ENCODE measurements around the gene TICRR. TPM values are rescaled to one million over a fixed set of nuclear protein-coding genes. Genes with fewer than 3 reads are reported as not detected.

TICRR gene
- total and polyA plus RNA-seq, 4 donors = under 0.01 to 7.3 (median 0.15) TPM

DNA sequence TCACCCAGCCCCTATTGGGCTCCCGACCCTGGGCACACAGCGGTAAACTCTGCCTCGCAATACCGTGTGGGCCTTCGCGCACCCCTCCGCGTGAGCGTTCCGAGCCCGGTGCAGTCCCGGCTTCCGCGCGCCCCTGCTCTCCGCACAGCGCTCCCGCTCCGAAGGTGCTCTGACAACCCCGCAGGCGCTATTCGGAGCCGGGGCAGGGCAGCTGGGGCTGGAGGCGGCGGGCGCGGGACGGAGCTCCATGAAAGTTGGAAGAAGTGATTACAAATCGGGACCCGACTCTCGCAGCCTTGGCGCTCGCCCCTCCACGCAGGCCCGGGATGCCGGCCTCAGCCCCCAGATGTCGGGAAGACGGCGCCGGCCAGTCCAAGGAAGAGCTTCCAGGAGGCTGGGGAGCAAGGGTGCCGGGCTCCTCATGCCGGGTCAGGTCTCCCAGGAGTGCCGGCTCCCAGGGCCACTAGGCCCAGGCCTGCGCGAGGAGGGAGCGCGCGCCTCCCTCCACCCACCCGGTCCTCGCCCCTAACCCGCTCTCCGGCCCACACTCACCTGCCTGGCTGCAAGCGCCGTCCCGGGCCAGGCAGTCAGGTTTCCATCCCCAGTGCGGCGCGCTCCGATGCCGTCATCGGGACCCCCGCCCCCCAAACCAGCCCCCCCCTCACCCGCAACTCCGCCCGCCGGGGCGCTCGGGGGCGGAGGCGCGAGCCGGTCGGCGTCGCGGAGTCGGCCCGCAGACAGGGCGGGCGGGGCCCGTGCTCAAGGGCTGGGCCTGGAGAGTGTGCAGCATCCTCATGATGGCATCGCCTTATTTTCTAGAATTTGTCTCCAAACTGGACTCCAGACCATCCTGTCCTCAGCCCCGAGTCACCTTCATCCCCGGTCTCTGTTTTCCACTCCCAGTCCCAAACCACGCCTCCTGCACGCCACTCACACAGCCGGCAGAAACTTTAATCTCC is 79.9 kb downstream of the TICRR start, which contains the start of gene KIF7:
KIF7 (minus strand) TSS at position 621 of the 959 bp plus-strand sequence. CDS start 2,537 bp downstream, outside the sequence.
- peak within 1 kb of the TSS; percentile 46 to 48 (median 46) for H3K4me3 ChIP-seq (ENCODE audit: low read depth in 1 of 3, low read length in 3 of 3)
- peaks cover 0 to 10% (median 7%) of the 10 kb centered on the region in 4 donors for H3K4me1 ChIP-seq (ENCODE audit: control insufficient read depth in 4 of 4, insufficient read depth in 4 of 4, low read length in 3 of 4)
- H3K27ac ChIP-seq (ENCODE audit: low read depth in 1 of 2, low read length in 2 of 2) = no peak within 1 kb of the TSS
- 5% methylated on average over 87 of the region's 87 CpGs for WGBS
- no peaks in the 10 kb centered on the region for H3K9me3 ChIP-seq (ENCODE audit: control insufficient read depth in 4 of 4, low read length in 3 of 4)
- DNase-seq (ENCODE audit: low spot score) = no peak
- H3K27me3 ChIP-seq (ENCODE audit: control insufficient read depth in 4 of 4, insufficient read depth in 4 of 4, low read length in 3 of 4) = no peaks in the 10 kb centered on the region
- H3K9ac ChIP-seq (ENCODE audit: low read depth in 1 of 2, low read length in 2 of 2) = peak within 1 kb of the TSS in 1 of 2 donors; percentile 31
- no peaks in the 10 kb centered on the region for H3K36me3 ChIP-seq (ENCODE audit: control insufficient read depth in 4 of 4, insufficient read depth in 3 of 4, low read depth in 1 of 4, low read length in 3 of 4)
- TF ChIP-seq YY1 (IDR thresholded peaks at IDR 0.05) = no peak
- TF ChIP-seq TAF1 (conservative IDR thresholded peaks at IDR 0.05) = no peak
- TF ChIP-seq EGR1 (IDR thresholded peaks at IDR 0.05; ENCODE audit: low read depth in 2 of 2) = no peak
- TF ChIP-seq FOXA1 (IDR thresholded peaks at IDR 0.05) = no peak
- TF ChIP-seq, protein P1, sequence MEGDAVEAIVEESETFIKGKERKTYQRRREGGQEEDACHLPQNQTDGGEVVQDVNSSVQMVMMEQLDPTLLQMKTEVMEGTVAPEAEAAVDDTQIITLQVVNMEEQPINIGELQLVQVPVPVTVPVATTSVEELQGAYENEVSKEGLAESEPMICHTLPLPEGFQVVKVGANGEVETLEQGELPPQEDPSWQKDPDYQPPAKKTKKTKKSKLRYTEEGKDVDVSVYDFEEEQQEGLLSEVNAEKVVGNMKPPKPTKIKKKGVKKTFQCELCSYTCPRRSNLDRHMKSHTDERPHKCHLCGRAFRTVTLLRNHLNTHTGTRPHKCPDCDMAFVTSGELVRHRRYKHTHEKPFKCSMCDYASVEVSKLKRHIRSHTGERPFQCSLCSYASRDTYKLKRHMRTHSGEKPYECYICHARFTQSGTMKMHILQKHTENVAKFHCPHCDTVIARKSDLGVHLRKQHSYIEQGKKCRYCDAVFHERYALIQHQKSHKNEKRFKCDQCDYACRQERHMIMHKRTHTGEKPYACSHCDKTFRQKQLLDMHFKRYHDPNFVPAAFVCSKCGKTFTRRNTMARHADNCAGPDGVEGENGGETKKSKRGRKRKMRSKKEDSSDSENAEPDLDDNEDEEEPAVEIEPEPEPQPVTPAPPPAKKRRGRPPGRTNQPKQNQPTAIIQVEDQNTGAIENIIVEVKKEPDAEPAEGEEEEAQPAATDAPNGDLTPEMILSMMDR (IDR thresholded peaks at IDR 0.05; ENCODE audit: low read depth, low read length, missing input control) = no peak
- no peak for TF ChIP-seq HNF4A (conservative IDR thresholded peaks at IDR 0.05)
- TF ChIP-seq, protein P2, sequence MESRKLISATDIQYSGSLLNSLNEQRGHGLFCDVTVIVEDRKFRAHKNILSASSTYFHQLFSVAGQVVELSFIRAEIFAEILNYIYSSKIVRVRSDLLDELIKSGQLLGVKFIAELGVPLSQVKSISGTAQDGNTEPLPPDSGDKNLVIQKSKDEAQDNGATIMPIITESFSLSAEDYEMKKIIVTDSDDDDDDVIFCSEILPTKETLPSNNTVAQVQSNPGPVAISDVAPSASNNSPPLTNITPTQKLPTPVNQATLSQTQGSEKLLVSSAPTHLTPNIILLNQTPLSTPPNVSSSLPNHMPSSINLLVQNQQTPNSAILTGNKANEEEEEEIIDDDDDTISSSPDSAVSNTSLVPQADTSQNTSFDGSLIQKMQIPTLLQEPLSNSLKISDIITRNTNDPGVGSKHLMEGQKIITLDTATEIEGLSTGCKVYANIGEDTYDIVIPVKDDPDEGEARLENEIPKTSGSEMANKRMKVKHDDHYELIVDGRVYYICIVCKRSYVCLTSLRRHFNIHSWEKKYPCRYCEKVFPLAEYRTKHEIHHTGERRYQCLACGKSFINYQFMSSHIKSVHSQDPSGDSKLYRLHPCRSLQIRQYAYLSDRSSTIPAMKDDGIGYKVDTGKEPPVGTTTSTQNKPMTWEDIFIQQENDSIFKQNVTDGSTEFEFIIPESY (IDR thresholded peaks at IDR 0.05) = no peak
- no peak for TF ChIP-seq NR2F2 (IDR thresholded peaks at IDR 0.05)
- TF ChIP-seq, protein P3, sequence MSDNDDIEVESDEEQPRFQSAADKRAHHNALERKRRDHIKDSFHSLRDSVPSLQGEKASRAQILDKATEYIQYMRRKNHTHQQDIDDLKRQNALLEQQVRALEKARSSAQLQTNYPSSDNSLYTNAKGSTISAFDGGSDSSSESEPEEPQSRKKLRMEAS (IDR thresholded peaks at IDR 0.05) = no peak
- TF ChIP-seq, protein P4, sequence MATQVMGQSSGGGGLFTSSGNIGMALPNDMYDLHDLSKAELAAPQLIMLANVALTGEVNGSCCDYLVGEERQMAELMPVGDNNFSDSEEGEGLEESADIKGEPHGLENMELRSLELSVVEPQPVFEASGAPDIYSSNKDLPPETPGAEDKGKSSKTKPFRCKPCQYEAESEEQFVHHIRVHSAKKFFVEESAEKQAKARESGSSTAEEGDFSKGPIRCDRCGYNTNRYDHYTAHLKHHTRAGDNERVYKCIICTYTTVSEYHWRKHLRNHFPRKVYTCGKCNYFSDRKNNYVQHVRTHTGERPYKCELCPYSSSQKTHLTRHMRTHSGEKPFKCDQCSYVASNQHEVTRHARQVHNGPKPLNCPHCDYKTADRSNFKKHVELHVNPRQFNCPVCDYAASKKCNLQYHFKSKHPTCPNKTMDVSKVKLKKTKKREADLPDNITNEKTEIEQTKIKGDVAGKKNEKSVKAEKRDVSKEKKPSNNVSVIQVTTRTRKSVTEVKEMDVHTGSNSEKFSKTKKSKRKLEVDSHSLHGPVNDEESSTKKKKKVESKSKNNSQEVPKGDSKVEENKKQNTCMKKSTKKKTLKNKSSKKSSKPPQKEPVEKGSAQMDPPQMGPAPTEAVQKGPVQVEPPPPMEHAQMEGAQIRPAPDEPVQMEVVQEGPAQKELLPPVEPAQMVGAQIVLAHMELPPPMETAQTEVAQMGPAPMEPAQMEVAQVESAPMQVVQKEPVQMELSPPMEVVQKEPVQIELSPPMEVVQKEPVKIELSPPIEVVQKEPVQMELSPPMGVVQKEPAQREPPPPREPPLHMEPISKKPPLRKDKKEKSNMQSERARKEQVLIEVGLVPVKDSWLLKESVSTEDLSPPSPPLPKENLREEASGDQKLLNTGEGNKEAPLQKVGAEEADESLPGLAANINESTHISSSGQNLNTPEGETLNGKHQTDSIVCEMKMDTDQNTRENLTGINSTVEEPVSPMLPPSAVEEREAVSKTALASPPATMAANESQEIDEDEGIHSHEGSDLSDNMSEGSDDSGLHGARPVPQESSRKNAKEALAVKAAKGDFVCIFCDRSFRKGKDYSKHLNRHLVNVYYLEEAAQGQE (IDR thresholded peaks at IDR 0.05) = no peak
- TF ChIP-seq RXRA (IDR thresholded peaks at IDR 0.05) = no peak
- TF ChIP-seq JUND (IDR thresholded peaks at IDR 0.05) = no peak

Measured in liver (tissue), 9 donors.